Renal cortex interstitium (tissue), 15 donors: ENCODE results near the gene ZNF567. TPM values are rescaled to one million over a fixed set of nuclear protein-coding genes. Genes with fewer than 3 reads are reported as not detected.
"Not testable (repeated sequence)": the region's sequence is repeated elsewhere in the genome, so short reads cannot be mapped to it uniquely, and the experiment has no call there.

Experiments
- DNase-seq, 11 donors: peaks; one replicate each; pipeline ENCODE4 v3.0.0-alpha.2; 2013; ENCODE audit warnings: low read depth in 9 of 11, low spot score in 4 of 11; ENCODE audit errors: extremely low read depth in 1 of 11
- long read RNA-seq, 16 experiments: transcript quantifications; one replicate each; lab custom pipeline, GENCODE V29; 2026
- polyA plus RNA-seq, 3 donors: library from polyadenylated mRNA; unstranded; fragments of 120-200 nt; gene quantifications; one replicate each; pipeline ENCODE4 v1.2.1, GENCODE V29; 2013; ENCODE audit not compliant: insufficient read length in 3 of 3

The ZNF567 gene
- polyA plus RNA-seq, result 10 to 100 TPM; 11.6 to 15.9 (median 15.9) TPM
- long read RNA-seq, donor 1, partial matches to known transcripts, result 0 of 1 reads
- long read RNA-seq, donor 1, other reads (novel, unspliced or antisense), result 0 of 1 reads
- long read RNA-seq, donor 2, result 0 reads
- long read RNA-seq, donor 3, partial matches to known transcripts, result 0 of 1 reads
- long read RNA-seq, donor 3, other reads (novel, unspliced or antisense), result 0 of 1 reads
- long read RNA-seq, donor 4, result 0 reads
- long read RNA-seq, donor 5, partial matches to known transcripts, result 0 of 2 reads
- long read RNA-seq, donor 5, other reads (novel, unspliced or antisense), result 0 of 2 reads
- long read RNA-seq, donor 6, partial matches to known transcripts, result 0 of 2 reads
- long read RNA-seq, donor 6, other reads (novel, unspliced or antisense), result 0 of 2 reads
- long read RNA-seq, donor 7, partial matches to known transcripts, result 0 of 1 reads
- long read RNA-seq, donor 7, other reads (novel, unspliced or antisense), result 0 of 1 reads
- long read RNA-seq, donor 8, partial matches to known transcripts, result 5 of 9 reads
- long read RNA-seq, donor 8, other reads (novel, unspliced or antisense), result 0 of 9 reads
- long read RNA-seq, donor 9, partial matches to known transcripts, result 0 of 4 reads
- long read RNA-seq, donor 9, other reads (novel, unspliced or antisense), result 0 of 4 reads
- long read RNA-seq, donor 10, partial matches to known transcripts, result 0 of 6 reads
- long read RNA-seq, donor 10, other reads (novel, unspliced or antisense), result 0 of 6 reads
- long read RNA-seq, donor 11, result 0 reads
- long read RNA-seq, donor 12, result 0 reads
- long read RNA-seq, donor 13, partial matches to known transcripts, result 0 of 3 reads
- long read RNA-seq, donor 13, other reads (novel, unspliced or antisense), result 0 of 3 reads
- long read RNA-seq, donor 14, partial matches to known transcripts, result 0 of 1 reads
- long read RNA-seq, donor 14, other reads (novel, unspliced or antisense), result 0 of 1 reads
- long read RNA-seq, donor 15, partial matches to known transcripts, result 0 of 2 reads
- long read RNA-seq, donor 15, other reads (novel, unspliced or antisense), result 0 of 2 reads
- long read RNA-seq, donor 16, partial matches to known transcripts, result 0 of 9 reads
- long read RNA-seq, donor 16, other reads (novel, unspliced or antisense), result 0 of 9 reads

- DNase-seq, result peak; percentile 87 to 96 (median 93)
Measured at GRCh38 chr19:36687214-36688056, at the start of gene ZNF567. TSS of gene ZNF567 (plus strand) at chr19:36687612. CDS start at chr19:36694868, 7,256 bp downstream.

GRCh38 chr19:36638862-36639510, 48.4 kb upstream of the ZNF567 start:
- no peak for DNase-seq

GRCh38 chr19:36646746-36647145, 40.7 kb upstream of the ZNF567 start:
- DNase-seq, result no peak

- no peak for DNase-seq
Measured at GRCh38 chr19:36652958-36653357, 34.5 kb upstream of the ZNF567 start.

- no peak for DNase-seq
Measured at GRCh38 chr19:36665832-36666231, 21.6 kb upstream of the ZNF567 start.

- DNase-seq, result no peak
Measured at GRCh38 chr19:36668646-36669045, 18.8 kb upstream of the ZNF567 start.

GRCh38 chr19:36672368-36672767, 15.0 kb upstream of the ZNF567 start:
- no peak for DNase-seq

GRCh38 chr19:36674201-36674600, 13.2 kb upstream of the ZNF567 start:
- no peak for DNase-seq

- no peak for DNase-seq
Measured at GRCh38 chr19:36679455-36679854, 8.0 kb upstream of the ZNF567 start.

GRCh38 chr19:36685835-36686234, 1.6 kb upstream of the ZNF567 start:
- DNase-seq, result no peak

GRCh38 chr19:36686365-36687213, 823 bp upstream of the ZNF567 start:
- peak in 3 of 11 donors; percentile 12 to 15 (median 14) for DNase-seq

GRCh38 chr19:36688058-36688457, 646 bp downstream of the ZNF567 start:
- DNase-seq, result no peak

GRCh38 chr19:36707134-36707533, 19.7 kb downstream of the ZNF567 start:
- no peak for DNase-seq

GRCh38 chr19:36709423-36709822, 22.0 kb downstream of the ZNF567 start:
- no peak for DNase-seq

- no peak for DNase-seq
Measured at GRCh38 chr19:36719687-36720556, 32.5 kb downstream of the ZNF567 start.

- not testable (repeated sequence) for DNase-seq
Measured at GRCh38 chr19:36736166-36736565, 48.8 kb downstream of the ZNF567 start.
